Natural killer cell (primary cell): Measurements from ENCODE around the gene FOS. TPM values are rescaled to one million over a fixed set of nuclear protein-coding genes. Genes with fewer than 3 reads are reported as not detected.

Experiments used
- ATAC-seq, 3 donors: fragments of 150-1000 bp in 2 of 3; fragments of 200-7000 bp in 1 of 3; cut with Tn5 transposase; 1 replicate in 1 of 3; 2 replicates in 2 of 3; pipeline ENCODE4 v1.10.0; 2021; ENCODE audit warnings: mild to moderate bottlenecking in 2 of 3, moderate library complexity in 2 of 3
- DNase-seq, 2 donors: peaks; one replicate each; pipeline versions ENCODE4 v3.0.0 to v3.0.0-alpha.2; 2013 to 2021; ENCODE audit warnings: mixed read lengths in 1 of 2
- H3K27ac ChIP-seq: one replicate; pipeline ENCODE4 v1.5.1; 2013; ENCODE audit warnings: mild to moderate bottlenecking, low read length
- H3K27me3 ChIP-seq: one replicate; pipeline ENCODE4 v1.6.1; 2013; ENCODE audit warnings: low read length; ENCODE audit not compliant: control insufficient read depth, insufficient read depth
- H3K36me3 ChIP-seq: one replicate; pipeline ENCODE4 v1.6.1; 2013; ENCODE audit warnings: low read length; ENCODE audit not compliant: control insufficient read depth, insufficient read depth
- H3K4me1 ChIP-seq: one replicate; pipeline ENCODE4 v1.6.1; 2013; ENCODE audit warnings: low read length; ENCODE audit not compliant: control insufficient read depth, insufficient read depth
- H3K4me3 ChIP-seq: one replicate; pipeline ENCODE4 v1.5.1; 2013; ENCODE audit warnings: low read length
- H3K9me3 ChIP-seq: one replicate; pipeline ENCODE4 v1.6.1; 2013; ENCODE audit warnings: low read length; ENCODE audit not compliant: control insufficient read depth, insufficient read depth
- H3K27ac Mint-ChIP-seq, 2 donors: one replicate each; pipeline ENCODE4 v1.8.0; 2022; ENCODE audit warnings: mild to moderate bottlenecking in 2 of 2, mixed read lengths in 2 of 2, moderate library complexity in 1 of 2
- H3K27me3 Mint-ChIP-seq, 2 donors: one replicate each; pipeline ENCODE4 v1.8.0; 2022; ENCODE audit warnings: low read depth in 2 of 2, mixed read lengths in 2 of 2
- H3K36me3 Mint-ChIP-seq: one replicate; pipeline ENCODE4 v1.8.0; 2022; ENCODE audit warnings: mixed read lengths
- H3K4me1 Mint-ChIP-seq, 2 donors: one replicate each; pipeline ENCODE4 v1.8.0; 2022; ENCODE audit warnings: mixed read lengths in 2 of 2
- H3K4me3 Mint-ChIP-seq: one replicate; pipeline ENCODE4 v1.8.0; 2022; ENCODE audit warnings: mild to moderate bottlenecking, moderate library complexity, mixed read lengths
- H3K9me3 Mint-ChIP-seq, 2 donors: one replicate each; pipeline ENCODE4 v1.8.0; 2022; ENCODE audit warnings: mixed read lengths in 2 of 2
- CTCF ChIP-seq: fragments of 200-600 bp; IDR thresholded peaks from one replicate; pipeline ENCODE4 v1.8.0; 2022; ENCODE audit warnings: antibody characterized with exemption
- WGBS: methylation state at CpG from one replicate; pipeline ENCODE4 v1.1.7; 2013; ENCODE audit warnings: missing lambda C conversion rate; ENCODE audit not compliant: insufficient coverage; 5-methylcytosine and 5-hydroxymethylcytosine counted together
- intact Hi-C: fragments of 100-400 bp; cut with micrococcal nuclease; formaldehyde crosslinking; loops from one replicate; pipeline ENCODE4 v1.14.2; 2022
- total RNA-seq, 4 donors: library from RNA; stranded (reverse); fragments of 120-200 nt in 1 of 4; gene quantifications; one replicate each; pipeline versions ENCODE4 v1.2.3 to v1.2.4, GENCODE V29; 2013 to 2022

The FOS gene
- total RNA-seq, 3 donors from 2014 or later (not counting 1 experiment from before 2014, with no cell fraction given) = 2,527 to 3,257 (median 3,104) TPM

GRCh38 chr14:75295491-75296345 lies 17.1 kb downstream of the FOS start:
- Histone ChIP-seq H3K27ac (peak overlapping the region; percentile 35), H3K4me1 (peaks cover 36% of the 10 kb centered on the region), H3K36me3 (no peaks in the 10 kb centered on the region), H3K4me3 (peak overlapping the region; percentile 30), H3K9me3 (no peaks in the 10 kb centered on the region), H3K27me3 (no peaks in the 10 kb centered on the region)
- Mint-ChIP-seq H3K27ac (peak overlapping the region; percentile 89 to 96), H3K4me1 (peaks cover 11 to 19% of the 10 kb centered on the region in 2 donors), H3K4me3 (peak overlapping the region; percentile 98), H3K36me3 (no peaks in the 10 kb centered on the region), H3K27me3 (no peaks in the 10 kb centered on the region), H3K9me3 (no peaks in the 10 kb centered on the region)
- intact Hi-C loops = loop anchor here (1.0 to 10.0 kb wide), 4 partner anchors 46 to 681 kb away; partner anchors contain the start of genes LTBP2 and TMED10
- 10% methylated on average over 19 of the region's 19 CpGs for WGBS
- peak; percentile 94 for TF ChIP-seq CTCF
- DNase-seq (peak; percentile 74 to 90), ATAC-seq (peak; percentile 44 to 63 (median 44))

DNA sequence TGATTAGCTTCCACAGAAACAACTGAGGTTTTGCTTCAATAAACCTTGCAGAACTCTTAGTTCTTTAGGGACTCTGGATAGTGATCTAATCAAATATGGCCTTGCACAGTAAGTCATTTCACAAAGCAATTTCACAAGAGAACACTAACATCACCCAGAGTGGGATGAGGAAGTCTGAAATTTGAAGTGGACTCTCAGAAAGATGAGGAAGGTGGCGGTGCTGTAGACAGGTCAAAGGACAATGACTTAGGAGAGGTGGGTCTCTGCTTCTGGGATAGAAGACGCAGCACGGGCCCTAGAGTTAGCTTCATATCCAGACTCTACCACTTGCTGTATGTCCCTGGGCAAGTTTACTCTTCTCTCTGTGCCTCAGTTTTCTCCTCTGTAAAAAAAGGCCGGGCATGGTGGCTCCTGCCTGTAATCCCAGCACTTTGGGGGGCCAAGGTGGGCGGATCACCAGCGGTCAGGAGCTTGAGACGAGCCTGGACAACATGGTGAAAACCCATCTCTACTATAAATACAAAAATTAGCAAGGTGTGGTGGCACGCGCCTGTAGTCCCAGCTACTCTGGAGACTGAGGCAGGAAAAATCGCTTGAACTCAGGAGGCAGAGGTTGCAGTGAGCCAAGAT lies 18.9 kb downstream of the FOS start:
- Mint-ChIP-seq H3K4me1 (peaks cover 11 to 19% of the 10 kb centered on the region in 2 donors), H3K36me3 (no peaks in the 10 kb centered on the region), H3K27ac (peak overlapping the region; percentile 89 to 96), H3K9me3 (no peaks in the 10 kb centered on the region), H3K27me3 (no peaks in the 10 kb centered on the region), H3K4me3 (no peak overlapping the region)
- 86% methylated on average over 10 of the region's 10 CpGs for WGBS
- no peak for TF ChIP-seq CTCF
- Histone ChIP-seq H3K27ac (peak overlapping the region; percentile 39), H3K9me3 (no peaks in the 10 kb centered on the region), H3K4me1 (peaks cover 40% of the 10 kb centered on the region), H3K27me3 (no peaks in the 10 kb centered on the region), H3K36me3 (no peaks in the 10 kb centered on the region), H3K4me3 (no peak overlapping the region)
- DNase-seq (no peak), ATAC-seq (no peak)
- intact Hi-C loops = loop anchor here (10.0 kb wide), 1 partner anchor 683 kb away; the partner anchor contains the start of gene LTBP2

DNA sequence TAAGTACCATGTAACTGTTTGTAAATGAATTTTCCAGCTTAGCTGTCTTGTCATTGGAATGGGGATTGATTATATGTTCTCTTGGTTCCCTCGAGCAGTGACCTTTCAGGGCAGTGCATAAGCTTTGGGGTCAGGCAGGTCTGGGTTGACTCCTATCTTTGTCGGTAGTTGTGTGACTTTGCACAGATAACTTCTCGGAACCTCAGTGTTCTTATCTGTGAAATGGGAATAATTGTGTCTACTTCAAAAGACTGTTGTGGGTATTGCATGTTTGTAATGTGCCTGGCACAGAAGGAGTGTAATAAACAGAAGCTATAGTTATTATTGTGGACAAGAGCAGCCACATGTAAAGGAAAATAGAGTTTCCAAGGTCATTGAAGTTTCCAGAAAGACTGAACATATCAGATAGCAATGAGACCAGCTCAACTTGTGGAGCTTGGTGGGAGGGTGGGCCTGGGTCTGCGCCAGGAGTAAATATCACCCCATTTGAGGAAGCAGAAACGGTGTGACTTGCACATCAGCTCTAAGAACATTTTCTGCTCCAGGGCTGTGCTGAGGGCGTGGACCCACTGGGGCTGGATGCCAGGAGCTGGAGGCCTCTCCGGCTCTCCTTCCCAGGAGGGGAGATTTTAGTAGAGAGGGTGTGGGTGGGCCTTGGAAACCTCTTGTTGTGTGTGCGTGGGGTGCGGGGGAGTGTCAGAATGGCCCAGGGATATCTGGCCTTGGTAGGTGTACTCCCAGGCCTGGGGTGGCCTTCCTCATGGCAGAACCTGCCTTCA lies 19.7 kb downstream of the FOS start:
- no peak for TF ChIP-seq CTCF
- no peaks in the 10 kb centered on the region for H3K27me3 Mint-ChIP-seq
- H3K27me3 ChIP-seq = no peaks in the 10 kb centered on the region
- no peaks in the 10 kb centered on the region for H3K9me3 Mint-ChIP-seq
- 81% methylated on average over 9 of the region's 9 CpGs for WGBS
- H3K4me3 Mint-ChIP-seq = no peak overlapping the region
- no peak overlapping the region for H3K4me3 ChIP-seq
- H3K4me1 Mint-ChIP-seq = peaks cover 12 to 21% of the 10 kb centered on the region in 2 donors
- no peaks in the 10 kb centered on the region for H3K36me3 Mint-ChIP-seq
- no peaks in the 10 kb centered on the region for H3K9me3 ChIP-seq
- peak overlapping the region; percentile 19 for H3K27ac ChIP-seq
- no peak for ATAC-seq
- intact Hi-C loops = loop anchor here (10.0 kb wide), 1 partner anchor 684 kb away; the partner anchor contains the start of gene LTBP2
- peaks cover 40% of the 10 kb centered on the region for H3K4me1 ChIP-seq
- H3K36me3 ChIP-seq = no peaks in the 10 kb centered on the region
- H3K27ac Mint-ChIP-seq = peak overlapping the region in 1 of 2 donors; percentile 13
- no peak for DNase-seq
